NCI-H82 treated with DMSO at 0.1 percent for 48 hours (cell line): ENCODE data around the gene SLC30A1.

Experiments used
- DNase-seq: peaks from one replicate; lab custom pipeline; 2025; ENCODE audit not compliant: unreplicated experiment; lab: John Stamatoyannopoulos, UW

The SLC30A1 gene

GRCh38 chr1:211609120-211610024 lies 30.4 kb upstream of the SLC30A1 start:
- DNase-seq = no peak

- no peak for DNase-seq
Measured at GRCh38 chr1:211607754-211608473, 29.0 kb upstream of the SLC30A1 start.

- no peak for DNase-seq
Measured at GRCh38 chr1:211606914-211607753, 28.2 kb upstream of the SLC30A1 start.

- no peak for DNase-seq
Measured at GRCh38 chr1:211606332-211606913, 27.5 kb upstream of the SLC30A1 start.

GRCh38 chr1:211605603-211606331 lies 26.8 kb upstream of the SLC30A1 start:
- no peak for DNase-seq

- DNase-seq = no peak
Measured at GRCh38 chr1:211605034-211605433, 26.1 kb upstream of the SLC30A1 start.

- peak; percentile 34 for DNase-seq
Measured at GRCh38 chr1:211604548-211604947, 25.6 kb upstream of the SLC30A1 start.

GRCh38 chr1:211603713-211604112 lies 24.8 kb upstream of the SLC30A1 start:
- DNase-seq = no peak

GRCh38 chr1:211603191-211603701 lies 24.3 kb upstream of the SLC30A1 start:
- DNase-seq = peak; percentile 19

- peak; percentile 63 for DNase-seq
Measured at GRCh38 chr1:211601982-211602670, 23.2 kb upstream of the SLC30A1 start.

- DNase-seq = no peak
Measured at GRCh38 chr1:211601159-211601558, 22.2 kb upstream of the SLC30A1 start.

- DNase-seq = no peak
Measured at GRCh38 chr1:211599250-211599649, 20.3 kb upstream of the SLC30A1 start.

GRCh38 chr1:211598514-211598913 lies 19.6 kb upstream of the SLC30A1 start:
- no peak for DNase-seq

- DNase-seq = no peak
Measured at GRCh38 chr1:211596418-211597181, 17.6 kb upstream of the SLC30A1 start.

GRCh38 chr1:211595419-211595818 lies 16.5 kb upstream of the SLC30A1 start:
- DNase-seq = no peak

- DNase-seq = no peak
Measured at GRCh38 chr1:211591980-211592493, 13.1 kb upstream of the SLC30A1 start.

GRCh38 chr1:211589782-211590721 lies 11.1 kb upstream of the SLC30A1 start:
- no peak for DNase-seq
